GM19238 (cell line): Measurements from ENCODE around the gene KIAA0040.

Experiments used
- DNase-seq: peaks from one replicate; pipeline ENCODE4 v3.0.0; 2011; ENCODE audit warnings: low spot score; ENCODE audit not compliant: insufficient read length

The KIAA0040 gene

GRCh38 chr1:175200678-175201521 is 8.3 kb upstream of the KIAA0040 start:
- DNase-seq, result no peak

- DNase-seq, result no peak
Observed at GRCh38 chr1:175198332-175198731, 5.8 kb upstream of the KIAA0040 start.

- no peak for DNase-seq
Observed at GRCh38 chr1:175197531-175197930, 5.0 kb upstream of the KIAA0040 start.

- DNase-seq, result no peak
Observed at GRCh38 chr1:175195798-175196197, 3.2 kb upstream of the KIAA0040 start.

GRCh38 chr1:175195281-175195680 is 2.7 kb upstream of the KIAA0040 start:
- DNase-seq, result no peak

- no peak for DNase-seq
Observed at GRCh38 chr1:175193527-175193910, 943 bp upstream of the KIAA0040 start.

GRCh38 chr1:175192111-175192629 is 406 bp downstream of the KIAA0040 start:
- DNase-seq, result peak; percentile 36

GRCh38 chr1:175191659-175192058 is 917 bp downstream of the KIAA0040 start:
- DNase-seq, result no peak

GRCh38 chr1:175188936-175189335 is 3.6 kb downstream of the KIAA0040 start:
- peak; percentile 63 for DNase-seq

GRCh38 chr1:175186433-175187160 is 6.0 kb downstream of the KIAA0040 start:
- DNase-seq, result no peak

GRCh38 chr1:175185903-175186302 is 6.7 kb downstream of the KIAA0040 start:
- DNase-seq, result no peak

GRCh38 chr1:175183586-175183985 is 9.0 kb downstream of the KIAA0040 start:
- DNase-seq, result no peak

GRCh38 chr1:175182201-175182746 is 10.3 kb downstream of the KIAA0040 start:
- no peak for DNase-seq

- no peak for DNase-seq
Observed at GRCh38 chr1:175179837-175180590, 12.6 kb downstream of the KIAA0040 start.

GRCh38 chr1:175178456-175178855 is 14.1 kb downstream of the KIAA0040 start:
- no peak for DNase-seq

- no peak for DNase-seq
Observed at GRCh38 chr1:175178056-175178455, 14.5 kb downstream of the KIAA0040 start.

GRCh38 chr1:175176246-175176645 is 16.3 kb downstream of the KIAA0040 start:
- DNase-seq, result no peak

GRCh38 chr1:175174309-175175102 is 18.1 kb downstream of the KIAA0040 start:
- DNase-seq, result no peak

- no peak for DNase-seq
Observed at GRCh38 chr1:175173531-175173930, 19.0 kb downstream of the KIAA0040 start.

- DNase-seq, result no peak
Observed at GRCh38 chr1:175172503-175172902, 20.1 kb downstream of the KIAA0040 start.
